ENCODE data around the gene LAMA1.

DNA sequence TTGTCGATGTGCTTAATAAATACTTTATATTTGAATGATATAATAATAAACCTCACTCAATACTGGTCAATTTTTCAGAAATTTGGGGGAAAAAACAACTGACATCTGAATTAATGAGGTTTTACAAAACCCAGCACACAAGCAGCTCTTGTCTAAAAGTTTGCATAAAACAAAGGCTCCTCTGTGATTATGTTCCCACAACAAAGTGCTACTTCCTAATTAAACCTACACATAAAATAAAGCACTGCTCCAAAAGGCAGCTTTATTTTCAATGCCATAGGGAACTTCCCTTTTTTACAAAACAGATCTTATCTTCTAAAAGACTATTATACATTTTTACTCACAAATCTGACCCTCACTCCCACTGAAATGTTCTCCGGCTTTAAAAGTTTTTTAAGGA is 47.1 kb downstream of the LAMA1 start:
- TF ChIP-seq POLR2AphosphoS5 (IDR thresholded peaks at IDR 0.05; ENCODE audit: low read depth, low read length) (no peak), BRCA1 (IDR thresholded peaks at IDR 0.05; ENCODE audit: low read depth, low read length) (no peak)

Data from H1 (cell line).